Loucy (cell line): ENCODE measurements around the gene FSD2.
"Not testable (repeated sequence)": the region's sequence is repeated elsewhere in the genome, so short reads cannot be mapped to it uniquely, and the experiment has no call there.

Experiments used
- H2AFZ ChIP-seq: fragments of 200-600 bp; sonication (generic); 2 replicates; pipeline ENCODE4 v1.6.0; 2016; ENCODE audit warnings: antibody characterized with exemption, mild to moderate bottlenecking, low read length, moderate library complexity
- H3F3A ChIP-seq: fragments of 200-600 bp; 2 replicates; pipeline ENCODE4 v1.6.0; 2016; ENCODE audit warnings: antibody characterized with exemption, low read depth, mild to moderate bottlenecking
- H3K27me3 ChIP-seq: fragments of 200-600 bp; sonication (generic); 2 replicates; pipeline ENCODE4 v1.6.1; 2014; ENCODE audit warnings: low read length, mild to moderate bottlenecking; ENCODE audit not compliant: insufficient read depth, poor library complexity, severe bottlenecking
- H3K36me3 ChIP-seq: fragments of 200-600 bp; sonication (generic); 2 replicates; pipeline ENCODE4 v1.6.1; 2016; ENCODE audit warnings: low read length; ENCODE audit not compliant: insufficient read depth
- H3K4me1 ChIP-seq: fragments of 200-600 bp; sonication (generic); 2 replicates; pipeline ENCODE4 v1.5.1; 2014; ENCODE audit warnings: low read length, mild to moderate bottlenecking; ENCODE audit not compliant: insufficient read depth, poor library complexity, severe bottlenecking
- H3K4me2 ChIP-seq: fragments of 200-600 bp; sonication (generic); 2 replicates; pipeline ENCODE4 v1.6.0; 2014; ENCODE audit warnings: antibody characterized with exemption, low read length, low read depth, mild to moderate bottlenecking; ENCODE audit not compliant: poor library complexity, severe bottlenecking
- H3K4me3 ChIP-seq: fragments of 200-600 bp; sonication (generic); 2 replicates; pipeline ENCODE4 v1.5.1; 2014; ENCODE audit warnings: low read length, mild to moderate bottlenecking, mixed read lengths; ENCODE audit not compliant: poor library complexity, severe bottlenecking
- H3K79me2 ChIP-seq: fragments of 200-600 bp; sonication (generic); 2 replicates; pipeline ENCODE4 v1.6.1; 2014; ENCODE audit warnings: low read length; ENCODE audit not compliant: insufficient read depth
- H3K9ac ChIP-seq: fragments of 200-600 bp; sonication (generic); 2 replicates; pipeline ENCODE4 v1.6.0; 2014; ENCODE audit warnings: mild to moderate bottlenecking, low read depth, low read length, moderate library complexity; ENCODE audit not compliant: poor library complexity, severe bottlenecking
- H3K9me2 ChIP-seq: fragments of 200-600 bp; sonication (generic); replicated peaks from 2 replicates; pipeline ENCODE4 v1.6.1; 2016; ENCODE audit warnings: low read depth, low read length, mixed read lengths
- H3K9me3 ChIP-seq: fragments of 200-600 bp; sonication (generic); 2 replicates; pipeline ENCODE4 v1.6.1; 2014; ENCODE audit warnings: mild to moderate bottlenecking, antibody characterized with exemption, low read length, low read depth; ENCODE audit not compliant: insufficient read depth
- H4K20me1 ChIP-seq: fragments of 200-600 bp; sonication (generic); 2 replicates; pipeline ENCODE4 v1.6.0; 2014; ENCODE audit warnings: antibody characterized with exemption, low read length, mild to moderate bottlenecking; ENCODE audit not compliant: insufficient read depth, poor library complexity, severe bottlenecking
- CTCF ChIP-seq: fragments of 200-600 bp; sonication (generic); conservative IDR thresholded peaks from 2 replicates; pipeline ENCODE4 v1.5.1; 2014; ENCODE audit warnings: mild to moderate bottlenecking, antibody characterized with exemption, low read length
- EZH2phosphoT487 ChIP-seq: fragments of 200-600 bp; IDR thresholded peaks from 2 replicates; pipeline ENCODE4 v1.6.1; 2018; ENCODE audit warnings: antibody characterized with exemption, mild to moderate bottlenecking, moderate library complexity, borderline replicate concordance

Gene FSD2

GRCh38 chr15:82709421-82710207 is 96.3 kb downstream of the FSD2 start, which contains the start of gene AP3B2:
TSS of gene AP3B2 (minus strand) at chr15:82709875. CDS start at chr15:82709706, 169 bp downstream.
- no peak within 1 kb of the TSS for H2AFZ ChIP-seq
- H3K4me1 ChIP-seq: no peaks in the 10 kb centered on the region
- H4K20me1 ChIP-seq: no peaks in the 10 kb centered on the region
- H3K36me3 ChIP-seq: no peaks in the 10 kb centered on the region
- H3K27me3 ChIP-seq: no peaks in the 10 kb centered on the region
- H3K9me2 ChIP-seq: no peaks in the 10 kb centered on the region
- H3K4me3 ChIP-seq: no peak within 1 kb of the TSS
- H3K9me3 ChIP-seq: no peaks in the 10 kb centered on the region
- no peak for TF ChIP-seq CTCF
- TF ChIP-seq EZH2phosphoT487: no peak
- H3F3A ChIP-seq: no peaks in the 10 kb centered on the region
- no peaks in the 10 kb centered on the region for H3K79me2 ChIP-seq
- no peak within 1 kb of the TSS for H3K4me2 ChIP-seq
- H3K9ac ChIP-seq: no peak within 1 kb of the TSS

GRCh38 chr15:82709081-82709420 is 96.8 kb downstream of the FSD2 start:
- Histone ChIP-seq H2AFZ (no peak overlapping the region), H3K9ac (no peak overlapping the region), H3K9me2 (no peaks in the 10 kb centered on the region)

GRCh38 chr15:82705856-82706255 is 100.0 kb downstream of the FSD2 start:
- H3K36me3 ChIP-seq, H3K4me2 ChIP-seq, H4K20me1 ChIP-seq, H3K79me2 ChIP-seq, H3K9ac ChIP-seq, H3F3A ChIP-seq, H3K27me3 ChIP-seq, H3K4me1 ChIP-seq, H2AFZ ChIP-seq, H3K4me3 ChIP-seq, H3K9me2 ChIP-seq, H3K9me3 ChIP-seq: not testable (repeated sequence)

More at GRCh38 chr15:82709081-82709420, 96.8 kb downstream of the FSD2 start:
- no peaks in the 10 kb centered on the region for H4K20me1 ChIP-seq
- no peak overlapping the region for H3K4me2 ChIP-seq
- no peak overlapping the region for H3K4me3 ChIP-seq
- no peaks in the 10 kb centered on the region for H3F3A ChIP-seq
- H3K27me3 ChIP-seq: no peaks in the 10 kb centered on the region
- H3K36me3 ChIP-seq: no peaks in the 10 kb centered on the region
- no peaks in the 10 kb centered on the region for H3K79me2 ChIP-seq
- H3K9me3 ChIP-seq: no peaks in the 10 kb centered on the region
- no peaks in the 10 kb centered on the region for H3K4me1 ChIP-seq
- no peak for TF ChIP-seq CTCF
- no peak for TF ChIP-seq EZH2phosphoT487
